Measurements from ENCODE around the gene ZNF408. TPM values are rescaled to one million over a fixed set of nuclear protein-coding genes. Genes with fewer than 3 reads are reported as not detected.

The ZNF408 gene
- total and polyA plus RNA-seq, 2 donors (not counting 3 experiments of a cell fraction or from before 2014, with no cell fraction given): 7.8 to 10.9 TPM

GRCh38 chr11:46666516-46666915 lies 34.3 kb upstream of the ZNF408 start:
- no peaks in the 10 kb centered on the region for H3K9me1 ChIP-seq (replicated peaks; ENCODE audit: control insufficient read depth, extremely low read depth, insufficient read depth, low read length)
- TF ChIP-seq EZH2 (IDR thresholded peaks at IDR 0.05; ENCODE audit: borderline replicate concordance, low read depth, low read length, severe bottlenecking): no peak
- no peak for TF ChIP-seq GATA2 (IDR thresholded peaks at IDR 0.05; ENCODE audit: insufficient read depth, insufficient read length, low read depth, low read length)
- TF ChIP-seq, protein P1, sequence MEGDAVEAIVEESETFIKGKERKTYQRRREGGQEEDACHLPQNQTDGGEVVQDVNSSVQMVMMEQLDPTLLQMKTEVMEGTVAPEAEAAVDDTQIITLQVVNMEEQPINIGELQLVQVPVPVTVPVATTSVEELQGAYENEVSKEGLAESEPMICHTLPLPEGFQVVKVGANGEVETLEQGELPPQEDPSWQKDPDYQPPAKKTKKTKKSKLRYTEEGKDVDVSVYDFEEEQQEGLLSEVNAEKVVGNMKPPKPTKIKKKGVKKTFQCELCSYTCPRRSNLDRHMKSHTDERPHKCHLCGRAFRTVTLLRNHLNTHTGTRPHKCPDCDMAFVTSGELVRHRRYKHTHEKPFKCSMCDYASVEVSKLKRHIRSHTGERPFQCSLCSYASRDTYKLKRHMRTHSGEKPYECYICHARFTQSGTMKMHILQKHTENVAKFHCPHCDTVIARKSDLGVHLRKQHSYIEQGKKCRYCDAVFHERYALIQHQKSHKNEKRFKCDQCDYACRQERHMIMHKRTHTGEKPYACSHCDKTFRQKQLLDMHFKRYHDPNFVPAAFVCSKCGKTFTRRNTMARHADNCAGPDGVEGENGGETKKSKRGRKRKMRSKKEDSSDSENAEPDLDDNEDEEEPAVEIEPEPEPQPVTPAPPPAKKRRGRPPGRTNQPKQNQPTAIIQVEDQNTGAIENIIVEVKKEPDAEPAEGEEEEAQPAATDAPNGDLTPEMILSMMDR (IDR thresholded peaks at IDR 0.05; ENCODE audit: extremely low read depth in 1 of 2, insufficient read depth in 1 of 2, low read depth in 1 of 2, low read length in 2 of 2): no peak
- no peak for TF ChIP-seq JUN (IDR thresholded peaks at IDR 0.05; ENCODE audit: borderline replicate concordance, insufficient read depth, insufficient read length, low read depth)
- TF ChIP-seq MAX (IDR thresholded peaks at IDR 0.05; ENCODE audit: insufficient read depth, insufficient read length): no peak
- TF ChIP-seq MYC (IDR thresholded peaks at IDR 0.05; ENCODE audit: low read depth, low read length): no peak
- no peak for TF ChIP-seq POLR2AphosphoS5 (IDR thresholded peaks at IDR 0.05; ENCODE audit: insufficient read depth, low read depth, low read length)
- TF ChIP-seq FOS (IDR thresholded peaks at IDR 0.05; ENCODE audit: borderline replicate concordance, insufficient read depth, low read length): no peak
- TF ChIP-seq POLR2A (IDR thresholded peaks at IDR 0.05; ENCODE audit: low read depth, low read length): no peak
- no peaks in the 10 kb centered on the region for H4K20me1 ChIP-seq (replicated peaks; ENCODE audit: control insufficient read depth, extremely low read depth, insufficient read depth, low read length)
- dilution Hi-C loops (cut with MboI; ENCODE audit: extremely low pct_ligation_motif_present, low sequenced_read_pairs) (no loop called here), intact Hi-C loops (cut with micrococcal nuclease) (no loop called here)
- no TSS peak for BruUV-seq (replicated peaks)
- H3K4me2 ChIP-seq (ENCODE audit: insufficient read depth, low read length): no peak overlapping the region
- FAIRE-seq (no peak), DNase-seq (ENCODE audit: low read depth, low spot score) (no peak)
- H3K4me3 ChIP-seq (replicated peaks in 1 of 3; ENCODE audit: insufficient read depth in 1 of 3, low read depth in 1 of 3, low read length in 3 of 3): no peak overlapping the region
- H3K9me3 ChIP-seq (replicated peaks; ENCODE audit: control insufficient read depth, insufficient read depth, low read length): no peaks in the 10 kb centered on the region
- no peak overlapping the region for H3K9ac ChIP-seq (replicated peaks; ENCODE audit: extremely low read depth, insufficient read depth, low read length)
- no peak overlapping the region for H2AFZ ChIP-seq (ENCODE audit: low read depth, low read length)
- no peaks in the 10 kb centered on the region for H3K79me2 ChIP-seq (ENCODE audit: control insufficient read depth, insufficient read depth, low read length)
- peaks cover 18% of the 10 kb centered on the region for H3K4me1 ChIP-seq (ENCODE audit: control insufficient read depth, extremely low read depth, insufficient read depth, low read length)
- H3K27me3 ChIP-seq (ENCODE audit: control insufficient read depth in 2 of 2, insufficient read depth in 2 of 2, low read length in 2 of 2): no peaks in the 10 kb centered on the region
- ChIA-PET POLR2A (no interaction called here), CTCF (no interaction called here)
- no peak overlapping the region for H3K27ac ChIP-seq (ENCODE audit: insufficient read depth, low read depth, low read length)
- H3K36me3 ChIP-seq (ENCODE audit: control insufficient read depth in 2 of 2, extremely low read depth in 1 of 2, insufficient read depth in 2 of 2, low read length in 2 of 2): peaks cover 17 to 39% of the 10 kb centered on the region in 2 experiments

All from endothelial cell of umbilical vein (primary cell).